DND-41 (cell line): Measurements from ENCODE around the gene GLI2.

ENCODE experiments used
- CTCF ChIP-seq: IDR thresholded peaks from 2 replicates; pipeline ENCODE4 v1.5.1; 2012; ENCODE audit warnings: borderline replicate concordance, low read length, moderate library complexity, mild to moderate bottlenecking; ENCODE audit not compliant: poor library complexity, severe bottlenecking; ENCODE audit errors: extremely low read depth
- EZH2 ChIP-seq: IDR thresholded peaks from 3 replicates; pipeline ENCODE4 v1.6.1; 2012; ENCODE audit warnings: borderline replicate concordance, low read depth, mild to moderate bottlenecking, moderate library complexity, low read length, inconsistent platforms; ENCODE audit not compliant: severe bottlenecking

DNA sequence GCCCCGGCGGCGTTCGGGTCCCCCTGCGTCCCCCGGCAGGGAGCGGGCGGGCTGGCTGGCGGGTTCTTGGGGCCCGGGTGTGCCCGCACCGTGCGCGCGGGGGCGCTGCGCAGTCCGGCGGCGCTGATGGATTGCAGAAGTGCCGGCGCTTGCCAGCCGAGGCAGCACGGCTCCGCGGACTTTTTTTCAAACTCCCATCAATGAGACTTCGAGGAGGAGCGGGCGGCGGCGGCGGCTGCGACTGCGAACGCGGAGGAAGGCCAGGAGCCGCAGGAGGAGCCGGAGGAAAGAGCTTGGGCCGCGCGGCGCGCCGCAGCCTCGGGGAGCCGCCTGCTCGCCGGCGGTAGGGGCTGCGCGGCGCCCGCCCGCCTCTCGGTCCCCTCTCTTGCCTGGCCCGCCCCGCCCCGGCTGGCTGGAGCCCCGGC is at the start of gene GLI2:
- TF ChIP-seq EZH2 = no peak
- TF ChIP-seq CTCF = no peak
